ENCODE data around the gene SLC3A2. TPM values are rescaled to one million over a fixed set of nuclear protein-coding genes. Genes with fewer than 3 reads are reported as not detected.

SLC3A2 gene
- total RNA-seq, 2 donors from 2014 or later: 138 to 739 TPM

GRCh38 chr11:62911137-62912130 lies 30.7 kb downstream of the SLC3A2 start:
- peaks cover 0 to 13% of the 10 kb centered on the region in 2 donors for H3K4me1 ChIP-seq (ENCODE audit: control insufficient read depth in 1 of 2, low read depth in 2 of 2)
- no peaks in the 10 kb centered on the region for H3K27me3 ChIP-seq (replicated peaks; ENCODE audit: insufficient read depth)
- H3K4me3 ChIP-seq: no peak overlapping the region
- H3K27ac ChIP-seq: no peak overlapping the region
- no peaks in the 10 kb centered on the region for H3K9me3 ChIP-seq
- no peak for TF ChIP-seq CTCF (IDR thresholded peaks at IDR 0.05)
- no peaks in the 10 kb centered on the region for H3K36me3 ChIP-seq
- ATAC-seq (ENCODE audit: insufficient number of reproducible peaks, low FRiP score, low read depth): no peak
- DNase-seq (ENCODE audit: low spot score): no peak

- Histone ChIP-seq H3K27ac (no peak overlapping the region), H3K4me1 (ENCODE audit: control insufficient read depth in 1 of 2, low read depth in 2 of 2) (peaks cover 0 to 13% of the 10 kb centered on the region in 2 donors), H3K36me3 (no peaks in the 10 kb centered on the region), H3K27me3 (replicated peaks; ENCODE audit: insufficient read depth) (no peaks in the 10 kb centered on the region), H3K9me3 (no peaks in the 10 kb centered on the region), H3K4me3 (no peak overlapping the region)
- TF ChIP-seq CTCF (IDR thresholded peaks at IDR 0.05): no peak
- no peak for ATAC-seq (ENCODE audit: insufficient number of reproducible peaks, low FRiP score, low read depth)
- no peak for DNase-seq (ENCODE audit: low spot score)
Observed at GRCh38 chr11:62912268-62912667, 31.6 kb downstream of the SLC3A2 start.

- no peak for TF ChIP-seq CTCF (IDR thresholded peaks at IDR 0.05)
- Histone ChIP-seq H3K27me3 (replicated peaks; ENCODE audit: insufficient read depth) (no peaks in the 10 kb centered on the region), H3K27ac (no peak overlapping the region), H3K36me3 (no peaks in the 10 kb centered on the region), H3K4me1 (ENCODE audit: control insufficient read depth in 1 of 2, low read depth in 2 of 2) (peaks cover 0 to 1% of the 10 kb centered on the region in 2 donors), H3K9me3 (no peaks in the 10 kb centered on the region), H3K4me3 (no peak overlapping the region)
- no peak for DNase-seq (ENCODE audit: low spot score)
- no peak for ATAC-seq (ENCODE audit: insufficient number of reproducible peaks, low FRiP score, low read depth)
Observed at GRCh38 chr11:62914416-62914815, 33.7 kb downstream of the SLC3A2 start.

- no peaks in the 10 kb centered on the region for H3K27me3 ChIP-seq (replicated peaks; ENCODE audit: insufficient read depth)
- peaks cover 0 to 13% of the 10 kb centered on the region in 2 donors for H3K4me1 ChIP-seq (ENCODE audit: control insufficient read depth in 1 of 2, low read depth in 2 of 2)
- DNase-seq (ENCODE audit: low spot score) (no peak), ATAC-seq (ENCODE audit: insufficient number of reproducible peaks, low FRiP score, low read depth) (no peak)
- H3K36me3 ChIP-seq: no peaks in the 10 kb centered on the region
- no peaks in the 10 kb centered on the region for H3K9me3 ChIP-seq
- no peak for TF ChIP-seq CTCF (IDR thresholded peaks at IDR 0.05)
- no peak overlapping the region for H3K4me3 ChIP-seq
- no peak overlapping the region for H3K27ac ChIP-seq
Observed at GRCh38 chr11:62917906-62918502, 37.3 kb downstream of the SLC3A2 start.

GRCh38 chr11:62918531-62918930 lies 37.8 kb downstream of the SLC3A2 start:
- H3K4me1 ChIP-seq (ENCODE audit: control insufficient read depth in 1 of 2, low read depth in 2 of 2): peaks cover 3 to 15% of the 10 kb centered on the region in 2 donors
- no peak for DNase-seq (ENCODE audit: low spot score)
- no peak overlapping the region for H3K4me3 ChIP-seq
- H3K27ac ChIP-seq: no peak overlapping the region
- ATAC-seq (ENCODE audit: insufficient number of reproducible peaks, low FRiP score, low read depth): no peak
- H3K36me3 ChIP-seq: no peaks in the 10 kb centered on the region
- TF ChIP-seq CTCF (IDR thresholded peaks at IDR 0.05): no peak
- H3K27me3 ChIP-seq (replicated peaks; ENCODE audit: insufficient read depth): no peaks in the 10 kb centered on the region
- H3K9me3 ChIP-seq: no peaks in the 10 kb centered on the region

All from thoracic aorta (tissue), 2 donors.